Esophagus muscularis mucosa (tissue), 4 donors: ENCODE data around the gene PTBP1.

Source experiments
- EP300 ChIP-seq: sonication (generic); formaldehyde crosslinking; IDR thresholded peaks from one replicate; pipeline ENCODE4 v1.6.1; 2017; ENCODE audit warnings: antibody characterized with exemption
- POLR2A ChIP-seq: fragments of 450-650 bp; IDR thresholded peaks from one replicate; pipeline ENCODE4 v1.6.1; 2017; ENCODE audit warnings: antibody characterized with exemption, moderate library complexity, mild to moderate bottlenecking, low read depth
- POLR2AphosphoS5 ChIP-seq, 2 donors: sonication (generic); formaldehyde crosslinking; IDR thresholded peaks; one replicate each; pipeline ENCODE4 v1.6.1; 2017; ENCODE audit warnings: antibody characterized with exemption in 2 of 2
- TF ChIP-seq, protein P1 (sequence below), 3 experiments: fragments of 200-600 bp in 2 of 3; fragments of 450-650 bp in 1 of 3; sonication (generic) in 2 of 3; IDR thresholded peaks; one replicate each; pipeline ENCODE4 v1.5.1; 2017 to 2019; ENCODE audit warnings: antibody characterized with exemption in 3 of 3, mild to moderate bottlenecking in 2 of 3, moderate library complexity in 1 of 3

DNA sequence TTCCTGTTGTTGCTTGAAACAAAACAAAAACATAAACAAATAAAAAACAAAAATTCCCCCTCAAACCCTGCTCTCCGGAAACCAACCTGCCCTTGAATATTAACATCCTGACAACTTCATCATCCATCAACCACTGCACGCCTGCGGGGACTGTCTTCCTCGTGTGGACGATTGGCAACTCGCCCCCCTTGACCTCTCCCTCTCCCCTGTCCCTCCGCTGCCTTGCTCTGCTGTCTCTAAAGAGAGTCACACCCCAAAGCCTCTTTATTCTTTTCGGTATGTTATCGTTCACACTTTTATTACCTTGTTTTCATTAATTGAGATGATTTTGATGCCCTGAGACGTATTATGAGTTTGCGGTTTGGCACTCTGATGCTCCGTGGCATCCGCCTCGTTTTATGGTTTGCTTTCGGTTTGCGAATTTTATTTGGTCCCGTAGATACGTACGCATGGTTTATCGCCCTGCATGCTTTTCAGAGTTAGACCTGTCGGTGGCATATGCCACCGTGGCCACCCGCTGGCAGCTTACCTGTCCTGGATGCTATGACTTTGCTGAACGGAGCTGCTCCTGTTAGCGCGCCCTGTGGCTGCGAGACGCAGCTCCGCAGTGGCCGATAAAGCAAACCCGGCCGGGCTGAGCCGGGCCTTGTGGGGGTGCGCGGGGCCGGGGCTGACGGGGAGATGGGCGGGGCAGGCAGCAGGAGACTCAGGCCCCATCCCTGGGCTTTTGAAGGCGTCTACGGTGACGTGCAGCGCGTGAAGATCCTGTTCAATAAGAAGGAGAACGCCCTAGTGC, 10.6 kb downstream of the PTBP1 start:
- TF ChIP-seq, protein P1, sequence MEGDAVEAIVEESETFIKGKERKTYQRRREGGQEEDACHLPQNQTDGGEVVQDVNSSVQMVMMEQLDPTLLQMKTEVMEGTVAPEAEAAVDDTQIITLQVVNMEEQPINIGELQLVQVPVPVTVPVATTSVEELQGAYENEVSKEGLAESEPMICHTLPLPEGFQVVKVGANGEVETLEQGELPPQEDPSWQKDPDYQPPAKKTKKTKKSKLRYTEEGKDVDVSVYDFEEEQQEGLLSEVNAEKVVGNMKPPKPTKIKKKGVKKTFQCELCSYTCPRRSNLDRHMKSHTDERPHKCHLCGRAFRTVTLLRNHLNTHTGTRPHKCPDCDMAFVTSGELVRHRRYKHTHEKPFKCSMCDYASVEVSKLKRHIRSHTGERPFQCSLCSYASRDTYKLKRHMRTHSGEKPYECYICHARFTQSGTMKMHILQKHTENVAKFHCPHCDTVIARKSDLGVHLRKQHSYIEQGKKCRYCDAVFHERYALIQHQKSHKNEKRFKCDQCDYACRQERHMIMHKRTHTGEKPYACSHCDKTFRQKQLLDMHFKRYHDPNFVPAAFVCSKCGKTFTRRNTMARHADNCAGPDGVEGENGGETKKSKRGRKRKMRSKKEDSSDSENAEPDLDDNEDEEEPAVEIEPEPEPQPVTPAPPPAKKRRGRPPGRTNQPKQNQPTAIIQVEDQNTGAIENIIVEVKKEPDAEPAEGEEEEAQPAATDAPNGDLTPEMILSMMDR (IDR thresholded peaks at IDR 0.05) = no peak
- no peak for TF ChIP-seq POLR2A
- TF ChIP-seq POLR2AphosphoS5 (IDR thresholded peaks at IDR 0.05) = no peak
- no peak for TF ChIP-seq EP300
